Body of pancreas (tissue), 4 donors: ENCODE results near the gene HDAC1.

ENCODE experiments used
- POLR2A ChIP-seq, 3 donors: fragments of 450-650 bp; IDR thresholded peaks; one replicate each; pipeline ENCODE4 v1.6.1; 2016; ENCODE audit warnings: antibody characterized with exemption in 3 of 3, mild to moderate bottlenecking in 2 of 3
- TF ChIP-seq, protein P1 (sequence below), 7 experiments: fragments of 450-650 bp in 4 of 7; fragments of 200-600 bp in 3 of 7; sonication (generic) in 3 of 7; IDR thresholded peaks; one replicate each; pipeline ENCODE4 v1.5.1; 2016 to 2019; ENCODE audit warnings: antibody characterized with exemption in 7 of 7

DNA sequence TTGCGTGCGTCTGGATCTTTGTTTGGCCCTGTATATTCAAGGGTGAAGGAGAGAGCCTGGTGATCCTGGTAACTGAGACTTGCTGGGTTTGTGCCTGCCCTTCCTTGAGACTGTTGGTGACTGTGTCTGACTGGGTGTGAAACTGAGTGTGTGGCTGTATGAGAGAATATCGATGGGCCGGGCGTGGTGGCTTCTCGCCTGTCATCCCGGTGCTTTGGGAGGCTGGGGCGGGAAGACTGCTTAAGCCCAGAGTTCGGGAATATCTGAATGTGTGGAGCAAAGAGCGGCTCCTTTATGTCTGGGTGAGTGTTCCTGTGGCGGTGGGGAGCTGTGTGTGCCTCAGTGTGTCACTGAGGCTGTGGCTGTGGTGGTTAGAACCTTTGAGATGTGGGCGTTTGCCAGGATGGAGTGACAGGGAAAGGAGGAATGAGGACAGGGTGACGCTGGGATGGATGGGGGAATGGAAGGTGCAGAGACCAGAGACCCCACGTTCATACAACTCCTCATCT is 46.8 kb downstream of the HDAC1 start:
- TF ChIP-seq, protein P1, sequence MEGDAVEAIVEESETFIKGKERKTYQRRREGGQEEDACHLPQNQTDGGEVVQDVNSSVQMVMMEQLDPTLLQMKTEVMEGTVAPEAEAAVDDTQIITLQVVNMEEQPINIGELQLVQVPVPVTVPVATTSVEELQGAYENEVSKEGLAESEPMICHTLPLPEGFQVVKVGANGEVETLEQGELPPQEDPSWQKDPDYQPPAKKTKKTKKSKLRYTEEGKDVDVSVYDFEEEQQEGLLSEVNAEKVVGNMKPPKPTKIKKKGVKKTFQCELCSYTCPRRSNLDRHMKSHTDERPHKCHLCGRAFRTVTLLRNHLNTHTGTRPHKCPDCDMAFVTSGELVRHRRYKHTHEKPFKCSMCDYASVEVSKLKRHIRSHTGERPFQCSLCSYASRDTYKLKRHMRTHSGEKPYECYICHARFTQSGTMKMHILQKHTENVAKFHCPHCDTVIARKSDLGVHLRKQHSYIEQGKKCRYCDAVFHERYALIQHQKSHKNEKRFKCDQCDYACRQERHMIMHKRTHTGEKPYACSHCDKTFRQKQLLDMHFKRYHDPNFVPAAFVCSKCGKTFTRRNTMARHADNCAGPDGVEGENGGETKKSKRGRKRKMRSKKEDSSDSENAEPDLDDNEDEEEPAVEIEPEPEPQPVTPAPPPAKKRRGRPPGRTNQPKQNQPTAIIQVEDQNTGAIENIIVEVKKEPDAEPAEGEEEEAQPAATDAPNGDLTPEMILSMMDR (IDR thresholded peaks at IDR 0.05) = no peak
- no peak for TF ChIP-seq POLR2A (IDR thresholded peaks at IDR 0.05)
